GM19452 (cell line): Measurements from ENCODE around the gene ABTB1.
A peak's percentile ranks its signal among the peaks of the same experiment; 100 is the strongest.

Source experiments
- ATAC-seq: cut with Tn5 transposase; IDR thresholded peaks from one replicate; pipeline ENCODE4 v1.9.1; 2021; ENCODE audit not compliant: unreplicated experiment

ABTB1 gene

DNA sequence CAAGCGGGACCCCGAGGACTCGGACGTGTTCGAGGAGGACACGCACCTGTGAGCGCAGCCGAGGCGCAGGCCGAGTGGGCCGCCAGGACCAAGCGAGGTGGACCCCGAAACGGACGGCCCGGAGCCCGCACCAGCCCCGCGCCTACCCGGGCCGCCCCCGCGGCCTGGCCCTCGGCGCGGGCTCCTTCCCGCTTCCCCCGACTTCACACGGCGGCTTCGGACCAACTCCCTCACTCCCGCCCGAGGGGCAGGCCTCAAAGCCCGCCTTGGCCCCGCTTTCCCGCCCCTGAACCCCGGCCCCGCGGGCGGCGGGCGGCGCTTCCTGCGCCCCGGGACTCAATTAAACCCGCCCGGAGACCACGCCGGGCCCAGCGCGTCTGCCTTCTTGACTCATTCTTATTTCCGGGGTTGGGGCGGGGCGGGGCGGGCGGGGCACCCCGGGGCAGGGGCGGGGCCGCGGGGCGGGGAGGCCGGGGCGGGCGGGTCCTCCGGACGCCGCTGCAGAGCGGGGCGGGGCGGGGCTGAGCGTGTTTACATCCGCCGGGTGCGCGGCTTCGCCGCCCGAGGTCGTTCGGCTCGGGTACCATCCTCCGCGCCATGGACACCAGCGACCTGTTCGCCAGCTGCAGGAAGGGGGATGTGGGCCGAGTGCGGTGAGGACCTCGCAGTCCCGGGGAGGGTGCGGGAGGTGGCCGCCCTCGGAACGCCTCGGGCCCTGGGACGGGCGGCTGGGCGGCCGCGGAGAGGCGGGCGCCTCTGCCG, at the start of gene ABTB1:
ABTB1 (plus strand) TSS at position 524 of the 762 bp plus-strand sequence; CDS start at position 598, 74 bp downstream.
- ATAC-seq: peak; percentile 76

DNA sequence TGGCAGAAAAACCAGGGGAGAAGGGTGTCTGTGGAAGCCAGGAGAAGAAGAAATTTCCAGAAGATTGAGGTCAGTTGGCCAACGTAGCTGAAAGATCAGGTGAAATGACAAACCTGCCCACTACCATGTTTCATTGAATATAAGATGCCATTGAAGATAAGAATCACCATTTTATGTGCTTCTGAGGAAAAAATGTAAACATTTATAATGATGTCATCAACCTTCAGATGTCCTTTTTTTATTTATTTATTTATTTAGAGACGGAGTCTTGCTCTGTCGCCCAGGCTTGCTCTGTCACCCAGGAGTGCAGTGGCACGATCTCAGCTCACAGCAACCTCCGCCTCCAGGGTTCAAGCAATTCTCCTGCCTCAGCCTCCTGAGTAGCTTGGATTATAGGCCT, 48.7 kb upstream of the ABTB1 start:
- no peak for ATAC-seq

GRCh38 chr3:127625821-127626220, 46.9 kb upstream of the ABTB1 start:
- ATAC-seq: no peak

- no peak for ATAC-seq
Observed at GRCh38 chr3:127628426-127628787, 44.3 kb upstream of the ABTB1 start.

DNA sequence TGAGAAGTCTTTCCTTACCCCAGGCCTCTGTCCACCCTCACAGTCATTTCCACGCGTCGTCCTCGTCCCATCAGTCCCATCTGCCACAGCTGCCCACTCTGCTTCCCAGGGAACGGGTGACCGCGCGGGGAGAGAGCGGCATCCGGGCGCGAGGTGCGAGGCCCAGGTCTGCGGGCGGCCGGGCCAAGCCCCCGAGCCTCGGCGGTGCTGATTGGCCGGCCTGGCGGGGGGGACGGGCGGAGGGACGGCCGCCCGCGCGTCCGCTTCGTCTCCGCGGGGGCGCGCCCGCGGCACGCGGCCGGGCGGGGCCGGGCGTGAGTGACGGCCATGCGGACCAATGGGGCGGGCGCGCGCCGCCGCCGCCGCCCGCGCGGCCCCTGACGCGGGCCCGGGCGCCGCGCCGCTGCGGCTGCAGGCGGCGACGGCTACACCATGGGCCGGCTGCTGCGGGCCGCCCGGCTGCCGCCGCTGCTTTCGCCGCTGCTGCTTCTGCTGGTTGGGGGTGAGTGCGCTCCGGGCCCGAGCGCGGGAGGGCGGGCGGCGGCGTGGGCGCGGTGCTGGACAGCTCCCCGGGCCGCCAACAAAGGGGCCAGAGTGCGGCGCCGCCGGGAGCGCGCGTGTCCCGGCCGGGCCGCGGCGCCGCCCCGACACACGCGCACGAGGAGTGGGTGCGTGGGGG, 43.8 kb upstream of the ABTB1 start, which contains the start of gene PODXL2:
PODXL2 (plus strand) TSS at position 398 of the 679 bp plus-strand sequence; CDS start at position 433, 35 bp downstream.
- ATAC-seq: no peak

- no peak for ATAC-seq
Observed at GRCh38 chr3:127629467-127630403, 43.0 kb upstream of the ABTB1 start.

DNA sequence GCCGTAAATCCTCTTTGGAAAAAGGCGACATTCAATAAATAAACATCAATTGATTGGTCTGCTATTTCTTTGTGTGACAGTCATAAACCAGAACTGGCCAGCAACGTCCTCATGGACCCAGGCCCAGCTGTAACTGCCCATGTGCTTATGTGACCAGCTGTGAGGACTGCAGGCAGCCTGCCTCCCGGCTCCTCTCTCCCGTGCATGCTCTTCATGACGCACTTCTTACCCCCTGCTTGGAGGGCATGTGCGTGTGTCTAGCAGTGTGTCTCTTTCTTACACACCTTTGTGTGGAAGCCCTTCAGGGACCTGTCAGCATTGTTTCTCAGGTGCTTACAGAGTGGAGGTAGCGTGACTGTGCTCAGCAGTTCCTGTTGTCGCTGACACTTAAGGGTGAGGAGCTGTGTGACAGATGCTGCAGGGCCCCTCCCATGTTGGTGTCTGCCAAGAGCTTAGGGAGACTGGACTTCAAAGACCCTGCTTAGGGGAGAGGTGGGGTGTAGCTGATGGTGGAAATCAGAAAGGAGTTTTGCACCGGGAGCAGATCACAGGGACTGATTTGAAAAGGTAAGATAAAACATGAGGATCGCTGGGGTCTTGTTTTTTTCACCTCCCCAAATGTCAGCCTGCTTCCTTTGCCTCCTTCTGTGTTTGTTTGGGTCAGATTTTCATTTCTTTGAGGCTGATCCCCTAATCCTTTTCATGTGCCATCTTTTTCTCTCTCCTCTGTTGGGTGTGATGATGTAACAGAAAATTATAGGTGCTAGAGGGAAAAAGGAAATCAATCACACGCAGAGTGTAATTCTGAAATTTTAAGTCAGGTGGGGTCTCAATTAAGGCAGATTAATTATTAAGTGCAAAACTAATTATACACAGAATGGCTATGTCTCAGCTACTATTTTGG, 41.7 kb upstream of the ABTB1 start:
- no peak for ATAC-seq

DNA sequence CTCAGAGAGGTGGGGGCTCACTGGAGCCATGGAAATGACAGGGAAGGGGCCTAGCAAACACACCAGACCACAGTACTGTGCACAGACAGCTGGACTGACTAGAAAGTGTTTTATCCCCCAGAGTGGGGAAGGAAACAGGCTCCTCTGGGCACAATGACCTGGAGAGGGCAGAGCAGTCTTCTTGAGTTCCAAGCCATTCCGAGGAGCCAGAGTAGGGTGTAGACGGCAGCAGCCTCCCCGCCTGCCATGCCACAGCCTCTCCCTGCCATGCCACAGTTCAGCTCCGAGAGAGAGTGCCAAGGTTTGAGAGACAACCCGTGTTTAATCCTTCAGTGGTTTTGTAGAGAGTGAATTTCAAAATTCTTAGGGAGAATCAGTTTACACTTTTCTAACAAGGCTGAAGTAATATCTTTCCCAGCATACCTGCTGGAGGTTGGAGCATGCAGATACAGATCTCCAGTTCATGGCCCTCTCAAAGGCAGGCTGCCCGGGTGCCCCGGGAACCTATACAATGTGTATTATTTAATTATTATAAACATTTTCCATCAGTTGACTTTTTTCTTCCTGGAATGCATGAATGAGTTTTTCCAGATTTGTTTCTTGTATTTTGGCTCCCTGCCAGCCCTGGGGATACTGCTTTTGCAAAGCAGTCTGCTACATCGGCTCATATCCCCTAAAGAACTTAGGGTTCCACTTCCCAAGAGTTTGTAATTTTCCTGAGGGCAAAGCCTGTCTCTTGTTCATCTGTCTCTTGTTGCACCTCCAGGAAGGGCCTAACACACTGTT, 40.5 kb upstream of the ABTB1 start:
- ATAC-seq: no peak

DNA sequence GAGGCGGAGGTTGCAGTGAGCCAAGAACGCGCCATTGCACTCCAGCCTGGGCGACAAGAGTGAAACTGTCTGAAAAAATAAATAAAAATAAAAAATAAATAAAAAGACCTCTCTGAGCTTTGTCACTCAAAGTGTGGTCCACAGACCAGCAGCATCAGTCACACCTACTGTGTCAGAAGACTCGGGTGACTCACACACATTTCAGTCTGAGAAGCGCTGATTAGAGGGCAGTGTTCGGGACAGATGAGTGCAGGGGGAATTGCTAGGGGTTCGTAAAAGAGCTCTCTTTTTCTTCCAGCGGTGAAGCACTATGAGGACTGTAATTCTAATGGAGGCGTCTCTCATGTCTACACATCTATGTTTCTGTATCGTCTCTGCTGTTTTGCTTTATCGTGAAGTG, 38.1 kb upstream of the ABTB1 start:
- ATAC-seq: no peak

- no peak for ATAC-seq
Observed at GRCh38 chr3:127637546-127637945, 35.2 kb upstream of the ABTB1 start.

GRCh38 chr3:127637971-127638370, 34.8 kb upstream of the ABTB1 start:
- no peak for ATAC-seq

GRCh38 chr3:127639173-127640041, 33.3 kb upstream of the ABTB1 start:
- no peak for ATAC-seq

- ATAC-seq: no peak
Observed at GRCh38 chr3:127640042-127640355, 32.8 kb upstream of the ABTB1 start.

- ATAC-seq: no peak
Observed at GRCh38 chr3:127644641-127645370, 27.9 kb upstream of the ABTB1 start.

- ATAC-seq: no peak
Observed at GRCh38 chr3:127645371-127646015, 27.3 kb upstream of the ABTB1 start.

DNA sequence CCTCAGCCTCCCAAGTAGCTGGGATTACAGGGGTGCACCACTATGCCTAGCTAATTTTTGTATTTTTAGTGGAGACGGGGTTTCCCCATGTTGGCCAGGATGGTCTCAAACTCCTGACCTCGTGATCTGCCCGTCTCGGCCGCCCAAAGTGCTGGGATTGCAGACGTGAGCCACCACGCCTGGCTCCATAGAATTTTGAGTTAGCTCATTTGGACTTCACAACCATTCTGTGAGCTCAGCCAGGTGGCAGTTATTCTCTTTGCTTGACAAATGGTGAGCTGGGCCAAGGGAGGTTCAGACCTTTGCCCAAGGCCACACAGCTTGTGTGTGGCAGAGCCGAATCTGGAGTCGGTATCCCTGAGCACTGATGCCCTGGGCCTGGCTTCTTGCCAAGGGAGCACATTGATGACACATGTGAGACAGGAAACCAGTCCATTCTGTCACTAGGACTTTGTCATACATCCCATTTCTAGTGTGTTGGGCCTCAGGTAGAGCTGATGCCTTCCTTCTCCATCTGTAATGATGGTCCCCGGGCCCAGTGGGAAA, 26.2 kb upstream of the ABTB1 start:
- no peak for ATAC-seq

- ATAC-seq: no peak
Observed at GRCh38 chr3:127647166-127647844, 25.4 kb upstream of the ABTB1 start.
